Breast epithelium (tissue), 4 donors: ENCODE data around the gene DOP1A. TPM values are rescaled to one million over a fixed set of nuclear protein-coding genes. Genes with fewer than 3 reads are reported as not detected.

Experiments used
- DNase-seq, 2 donors: peaks; one replicate each; pipeline ENCODE4 v3.0.0-alpha.2; 2019; ENCODE audit warnings: low spot score in 2 of 2
- H3K27ac ChIP-seq, 2 donors: fragments of 200-600 bp; sonication (generic) in 1 of 2; one replicate each; pipeline ENCODE4 v1.5.1; 2016 to 2019; ENCODE audit warnings: mild to moderate bottlenecking in 1 of 2
- H3K27me3 ChIP-seq, 2 donors: fragments of 200-600 bp; sonication (generic) in 1 of 2; one replicate each; pipeline versions ENCODE4 v1.5.1 to v1.6.0; 2017 to 2019; ENCODE audit warnings: control low read depth in 1 of 2, mild to moderate bottlenecking in 1 of 2
- H3K36me3 ChIP-seq: fragments of 200-600 bp; one replicate; pipeline ENCODE4 v1.5.1; 2019
- H3K4me1 ChIP-seq, 2 donors: fragments of 200-600 bp; sonication (generic); one replicate each; pipeline ENCODE4 v1.5.1; 2016 to 2019; ENCODE audit warnings: control low read depth in 1 of 2
- H3K4me3 ChIP-seq, 3 donors: fragments of 200-600 bp; sonication (generic); 1 replicate in 2 of 3; 2 replicates in 1 of 3; pipeline ENCODE4 v1.5.1; 2016 to 2019; ENCODE audit warnings: mild to moderate bottlenecking in 3 of 3, moderate library complexity in 2 of 3
- H3K9me3 ChIP-seq, 2 donors: fragments of 200-600 bp; sonication (generic) in 1 of 2; one replicate each; pipeline ENCODE4 v1.5.1; 2016 to 2019; ENCODE audit warnings: control low read depth in 1 of 2
- POLR2A ChIP-seq: fragments of 450-650 bp; IDR thresholded peaks from one replicate; pipeline ENCODE4 v1.6.1; 2016; ENCODE audit warnings: antibody characterized with exemption, mild to moderate bottlenecking, moderate library complexity
- POLR2AphosphoS5 ChIP-seq, 3 donors: sonication (generic); formaldehyde crosslinking; IDR thresholded peaks; one replicate each; pipeline ENCODE4 v1.6.1; 2017; ENCODE audit warnings: antibody characterized with exemption in 3 of 3
- intact Hi-C: fragments of 100-400 bp; cut with DNase I; formaldehyde crosslinking; loops from one replicate; pipeline ENCODE4 v1.15.1; 2023; ENCODE audit warnings: low total_unique reads
- total RNA-seq, 3 donors: library from RNA; depleted of rRNA; stranded (reverse); fragments of >200 nt; gene quantifications; one replicate each; pipeline ENCODE4 v1.1.0, GENCODE V29; 2016
- TF ChIP-seq, protein P1 (sequence below), 3 donors: fragments of 450-650 bp; IDR thresholded peaks; one replicate each; pipeline ENCODE4 v1.5.1; 2016 to 2017; ENCODE audit warnings: antibody characterized with exemption in 3 of 3, mild to moderate bottlenecking in 3 of 3, moderate library complexity in 3 of 3

The DOP1A gene
- total RNA-seq, 3 donors from 2014 or later = 27.5 to 93.2 (median 56.4) TPM

DNA sequence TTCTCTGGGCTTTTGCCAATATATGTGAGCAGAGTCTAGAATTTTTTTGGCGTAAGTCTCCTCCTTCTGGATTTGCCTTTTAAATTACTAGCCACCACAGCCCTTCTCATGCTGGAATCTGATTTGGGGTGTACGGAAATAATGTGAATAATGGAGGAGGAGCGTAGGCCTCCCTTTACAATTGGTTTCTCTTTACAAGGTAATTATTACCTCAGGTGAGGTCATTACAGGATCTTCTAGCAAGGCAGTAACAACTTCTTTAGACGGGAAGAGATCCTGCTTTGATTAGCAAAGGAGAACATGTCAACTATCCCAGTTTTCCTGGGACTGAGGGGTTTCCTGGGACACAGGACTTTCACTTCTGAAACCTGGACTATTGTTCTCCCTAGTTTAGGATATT is 134.6 kb downstream of the DOP1A start:
- no peaks in the 10 kb centered on the region for H3K9me3 ChIP-seq
- TF ChIP-seq POLR2AphosphoS5 (IDR thresholded peaks at IDR 0.05) (no peak), POLR2A (no peak)
- TF ChIP-seq, protein P1, sequence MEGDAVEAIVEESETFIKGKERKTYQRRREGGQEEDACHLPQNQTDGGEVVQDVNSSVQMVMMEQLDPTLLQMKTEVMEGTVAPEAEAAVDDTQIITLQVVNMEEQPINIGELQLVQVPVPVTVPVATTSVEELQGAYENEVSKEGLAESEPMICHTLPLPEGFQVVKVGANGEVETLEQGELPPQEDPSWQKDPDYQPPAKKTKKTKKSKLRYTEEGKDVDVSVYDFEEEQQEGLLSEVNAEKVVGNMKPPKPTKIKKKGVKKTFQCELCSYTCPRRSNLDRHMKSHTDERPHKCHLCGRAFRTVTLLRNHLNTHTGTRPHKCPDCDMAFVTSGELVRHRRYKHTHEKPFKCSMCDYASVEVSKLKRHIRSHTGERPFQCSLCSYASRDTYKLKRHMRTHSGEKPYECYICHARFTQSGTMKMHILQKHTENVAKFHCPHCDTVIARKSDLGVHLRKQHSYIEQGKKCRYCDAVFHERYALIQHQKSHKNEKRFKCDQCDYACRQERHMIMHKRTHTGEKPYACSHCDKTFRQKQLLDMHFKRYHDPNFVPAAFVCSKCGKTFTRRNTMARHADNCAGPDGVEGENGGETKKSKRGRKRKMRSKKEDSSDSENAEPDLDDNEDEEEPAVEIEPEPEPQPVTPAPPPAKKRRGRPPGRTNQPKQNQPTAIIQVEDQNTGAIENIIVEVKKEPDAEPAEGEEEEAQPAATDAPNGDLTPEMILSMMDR (IDR thresholded peaks at IDR 0.05) = no peak
- H3K4me3 ChIP-seq = no peak overlapping the region
- H3K27ac ChIP-seq = no peak overlapping the region
- H3K27me3 ChIP-seq = no peaks in the 10 kb centered on the region
- intact Hi-C loops = no loop called here
- no peaks in the 10 kb centered on the region for H3K36me3 ChIP-seq
- H3K4me1 ChIP-seq = no peaks in the 10 kb centered on the region
- DNase-seq = no peak

DNA sequence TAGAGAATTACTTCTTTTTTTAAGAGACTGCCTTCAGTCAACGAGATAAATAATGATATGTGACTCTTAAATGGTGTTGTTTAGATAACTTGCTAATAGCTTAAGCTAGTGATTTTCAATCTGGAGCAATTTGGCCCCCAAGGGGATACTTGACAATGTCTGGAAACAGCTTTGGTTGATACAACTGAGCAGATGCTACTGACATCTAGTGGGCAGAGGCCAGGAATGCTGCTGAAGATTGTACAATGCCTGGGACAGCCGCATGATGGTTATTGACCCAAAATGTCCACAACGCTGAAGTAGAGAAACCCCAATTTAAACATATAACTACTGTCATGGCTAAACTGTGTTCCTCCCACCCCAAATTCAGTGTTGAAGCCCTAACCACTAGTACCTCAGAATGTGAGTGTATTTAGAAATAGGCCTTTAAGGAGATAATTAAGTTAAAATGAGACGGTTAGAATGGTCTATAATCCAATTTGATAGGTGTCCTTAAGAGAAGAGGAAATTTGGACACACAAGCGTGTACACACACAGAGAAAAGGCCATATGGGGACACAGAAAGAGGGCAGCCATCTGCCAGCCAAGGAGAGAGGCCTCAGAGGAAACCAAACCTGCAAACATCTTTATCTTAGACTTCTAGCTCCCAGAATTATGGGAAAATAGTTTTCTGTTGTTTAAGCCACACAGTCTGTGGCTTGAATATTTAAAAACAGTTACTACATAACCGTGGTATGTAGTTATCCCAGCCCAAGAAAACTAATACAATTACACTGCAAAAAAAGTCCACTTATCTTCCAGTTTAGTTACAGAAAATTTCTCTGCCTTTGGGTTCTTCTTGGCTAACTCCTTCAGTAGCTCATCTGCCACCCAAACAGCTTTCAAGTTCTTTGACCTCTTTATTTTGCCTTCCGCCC is 147.9 kb downstream of the DOP1A start:
- no peaks in the 10 kb centered on the region for H3K36me3 ChIP-seq
- no peak overlapping the region for H3K4me3 ChIP-seq
- no peak overlapping the region for H3K27ac ChIP-seq
- no peak for TF ChIP-seq POLR2A
- TF ChIP-seq, protein P1 (IDR thresholded peaks at IDR 0.05) = peak; percentile 22 to 62 (median 62)
- H3K27me3 ChIP-seq = no peaks in the 10 kb centered on the region
- no peaks in the 10 kb centered on the region for H3K4me1 ChIP-seq
- intact Hi-C loops = no loop called here
- peak in 1 of 2 donors; percentile 38 for DNase-seq
- no peaks in the 10 kb centered on the region for H3K9me3 ChIP-seq

DNA sequence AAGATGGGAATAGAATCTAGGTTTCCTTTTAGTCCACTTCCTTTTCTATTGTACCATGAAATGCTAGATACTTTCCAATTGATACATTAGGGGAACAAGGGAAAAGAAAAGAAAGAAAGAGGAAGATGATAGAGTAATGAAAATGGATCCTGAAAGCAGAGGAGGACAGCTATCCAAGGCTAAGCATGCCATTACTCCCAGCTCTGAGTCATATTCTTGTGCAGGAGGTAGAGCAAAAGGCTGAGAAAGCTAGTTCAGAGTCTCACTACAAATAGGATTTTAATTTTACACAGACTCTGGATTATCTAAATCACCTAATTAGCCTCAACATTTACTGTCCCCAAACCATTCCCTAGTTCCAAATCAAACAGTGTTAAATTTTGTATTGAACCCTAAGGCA is 149.3 kb downstream of the DOP1A start:
- Histone ChIP-seq H3K27me3 (no peaks in the 10 kb centered on the region), H3K4me1 (no peaks in the 10 kb centered on the region), H3K27ac (no peak overlapping the region), H3K36me3 (no peaks in the 10 kb centered on the region), H3K9me3 (no peaks in the 10 kb centered on the region), H3K4me3 (no peak overlapping the region)
- DNase-seq = no peak
- TF ChIP-seq POLR2AphosphoS5 (IDR thresholded peaks at IDR 0.05) (no peak), POLR2A (no peak)
- TF ChIP-seq, protein P1 (IDR thresholded peaks at IDR 0.05) = no peak
- intact Hi-C loops = no loop called here

Other genes with a start within 250 kb of the DOP1A start
- gene UBE3D, start 1.8 kb upstream of the DOP1A start, total RNA-seq = 10 to 100 TPM in 2 of 3 donors, 1 to 10 TPM in 1; 8.8 to 14.7 (median 13.5) TPM
- 10 to 100 TPM; 21.3 to 41.0 (median 24.9) TPM for gene PGM3, start 125.6 kb downstream of the DOP1A start, total RNA-seq
- gene RWDD2A, start 125.7 kb downstream of the DOP1A start, total RNA-seq = 1 to 10 TPM; 3.0 to 3.7 (median 3.6) TPM